ENCODE results near the gene RETSAT. TPM values are rescaled to one million over a fixed set of nuclear protein-coding genes. Genes with fewer than 3 reads are reported as not detected.

Gene RETSAT
- total RNA-seq = 10 to 100 TPM; 26.8 to 31.8 TPM

- no peaks in the 10 kb centered on the region for H3K9me3 Mint-ChIP-seq
- H3K27me3 Mint-ChIP-seq (ENCODE audit: low read depth) = no peaks in the 10 kb centered on the region
- H3K36me3 Mint-ChIP-seq (ENCODE audit: insufficient read depth in 2 of 2) = peaks cover 9 to 14% of the 10 kb centered on the region in 2 donors
- H3K4me3 Mint-ChIP-seq = peak within 1 kb of the TSS; percentile 98 to 99
- peak; percentile 96 to 99 for DNase-seq
- H3K27ac Mint-ChIP-seq = peak within 1 kb of the TSS; percentile 97
- peaks cover 47% of the 10 kb centered on the region for H3K4me1 Mint-ChIP-seq (ENCODE audit: low read depth)
- peak; percentile 99 for ATAC-seq (replicated peaks in 1 of 2)
Observed at GRCh38 chr2:85354286-85355072, at the start of gene RETSAT, which contains the start of gene ELMOD3. RETSAT (minus strand) TSS chr2:85354528; CDS start chr2:85354507, 21 bp downstream. ELMOD3 (plus strand) TSS chr2:85354769; CDS start chr2:85357199, 2,430 bp downstream.

- Mint-ChIP-seq H3K27me3 (ENCODE audit: low read depth) (no peaks in the 10 kb centered on the region), H3K9me3 (peaks cover 0 to 1% of the 10 kb centered on the region in 2 donors), H3K27ac (no peak overlapping the region), H3K4me1 (ENCODE audit: low read depth) (peaks cover 29% of the 10 kb centered on the region), H3K36me3 (ENCODE audit: insufficient read depth in 2 of 2) (peaks cover 7 to 16% of the 10 kb centered on the region in 2 donors), H3K4me3 (no peak overlapping the region)
- no peak for DNase-seq
- ATAC-seq (replicated peaks in 1 of 2) = no peak
Observed at GRCh38 chr2:85401844-85402243, 47.5 kb upstream of the RETSAT start.

GRCh38 chr2:85401464-85401805, 47.1 kb upstream of the RETSAT start:
- DNase-seq = no peak
- H3K27me3 Mint-ChIP-seq (ENCODE audit: low read depth) = no peaks in the 10 kb centered on the region
- H3K9me3 Mint-ChIP-seq = peaks cover 0 to 1% of the 10 kb centered on the region in 2 donors
- no peak overlapping the region for H3K4me3 Mint-ChIP-seq
- no peak overlapping the region for H3K27ac Mint-ChIP-seq
- no peak for ATAC-seq (replicated peaks in 1 of 2)
- H3K4me1 Mint-ChIP-seq (ENCODE audit: low read depth) = peaks cover 29% of the 10 kb centered on the region
- H3K36me3 Mint-ChIP-seq (ENCODE audit: insufficient read depth in 2 of 2) = peaks cover 7 to 16% of the 10 kb centered on the region in 2 donors

GRCh38 chr2:85400541-85401463, 46.5 kb upstream of the RETSAT start:
- H3K36me3 Mint-ChIP-seq (ENCODE audit: insufficient read depth in 2 of 2) = peaks cover 7 to 16% of the 10 kb centered on the region in 2 donors
- H3K4me1 Mint-ChIP-seq (ENCODE audit: low read depth) = peaks cover 22% of the 10 kb centered on the region
- no peaks in the 10 kb centered on the region for H3K27me3 Mint-ChIP-seq (ENCODE audit: low read depth)
- DNase-seq (no peak), ATAC-seq (replicated peaks in 1 of 2) (no peak)
- H3K4me3 Mint-ChIP-seq = no peak overlapping the region
- H3K9me3 Mint-ChIP-seq = peaks cover 0 to 1% of the 10 kb centered on the region in 2 donors
- H3K27ac Mint-ChIP-seq = no peak overlapping the region

- no peaks in the 10 kb centered on the region for H3K27me3 Mint-ChIP-seq (ENCODE audit: low read depth)
- peaks cover 0 to 1% of the 10 kb centered on the region in 2 donors for H3K9me3 Mint-ChIP-seq
- H3K36me3 Mint-ChIP-seq (ENCODE audit: insufficient read depth in 2 of 2) = peaks cover 3 to 14% of the 10 kb centered on the region in 2 donors
- H3K4me1 Mint-ChIP-seq (ENCODE audit: low read depth) = peaks cover 15% of the 10 kb centered on the region
- H3K4me3 Mint-ChIP-seq = no peak overlapping the region
- DNase-seq (no peak), ATAC-seq (replicated peaks in 1 of 2) (no peak)
- no peak overlapping the region for H3K27ac Mint-ChIP-seq
Observed at GRCh38 chr2:85400023-85400422, 45.7 kb upstream of the RETSAT start.

- H3K4me1 Mint-ChIP-seq (ENCODE audit: low read depth) = peaks cover 12% of the 10 kb centered on the region
- H3K27ac Mint-ChIP-seq = no peak overlapping the region
- no peaks in the 10 kb centered on the region for H3K27me3 Mint-ChIP-seq (ENCODE audit: low read depth)
- H3K9me3 Mint-ChIP-seq = peaks cover 0 to 1% of the 10 kb centered on the region in 2 donors
- DNase-seq (no peak), ATAC-seq (replicated peaks in 1 of 2) (no peak)
- H3K4me3 Mint-ChIP-seq = no peak overlapping the region
- H3K36me3 Mint-ChIP-seq (ENCODE audit: insufficient read depth in 2 of 2) = peaks cover 2 to 12% of the 10 kb centered on the region in 2 donors
Observed at GRCh38 chr2:85399183-85399455, 44.8 kb upstream of the RETSAT start.

- Mint-ChIP-seq H3K4me3 (no peak overlapping the region), H3K9me3 (no peaks in the 10 kb centered on the region), H3K36me3 (ENCODE audit: insufficient read depth in 2 of 2) (peaks cover 0 to 11% of the 10 kb centered on the region in 2 donors), H3K4me1 (ENCODE audit: low read depth) (peaks cover 12% of the 10 kb centered on the region), H3K27me3 (ENCODE audit: low read depth) (no peaks in the 10 kb centered on the region), H3K27ac (no peak overlapping the region)
- DNase-seq (no peak), ATAC-seq (replicated peaks in 1 of 2) (no peak)
Observed at GRCh38 chr2:85398426-85399182, 44.3 kb upstream of the RETSAT start.

- peaks cover 0 to 6% of the 10 kb centered on the region in 2 donors for H3K36me3 Mint-ChIP-seq (ENCODE audit: insufficient read depth in 2 of 2)
- no peak for ATAC-seq (replicated peaks in 1 of 2)
- H3K27ac Mint-ChIP-seq = no peak overlapping the region
- H3K4me3 Mint-ChIP-seq = no peak overlapping the region
- DNase-seq = no peak
- peaks cover 12% of the 10 kb centered on the region for H3K4me1 Mint-ChIP-seq (ENCODE audit: low read depth)
- H3K27me3 Mint-ChIP-seq (ENCODE audit: low read depth) = no peaks in the 10 kb centered on the region
- no peaks in the 10 kb centered on the region for H3K9me3 Mint-ChIP-seq
Observed at GRCh38 chr2:85397925-85398331, 43.6 kb upstream of the RETSAT start.

GRCh38 chr2:85396531-85397470, 42.5 kb upstream of the RETSAT start:
- H3K9me3 Mint-ChIP-seq = no peaks in the 10 kb centered on the region
- peak overlapping the region; percentile 80 for H3K27ac Mint-ChIP-seq
- no peaks in the 10 kb centered on the region for H3K27me3 Mint-ChIP-seq (ENCODE audit: low read depth)
- no peak overlapping the region for H3K4me3 Mint-ChIP-seq
- peaks cover 17% of the 10 kb centered on the region for H3K4me1 Mint-ChIP-seq (ENCODE audit: low read depth)
- peak in 1 of 2 donors; percentile 19 for ATAC-seq (replicated peaks in 1 of 2)
- DNase-seq = no peak
- peaks cover 0 to 1% of the 10 kb centered on the region in 2 donors for H3K36me3 Mint-ChIP-seq (ENCODE audit: insufficient read depth in 2 of 2)

GRCh38 chr2:85395912-85396475, 41.7 kb upstream of the RETSAT start:
- Mint-ChIP-seq H3K27ac (no peak overlapping the region), H3K4me1 (ENCODE audit: low read depth) (peaks cover 17% of the 10 kb centered on the region), H3K9me3 (no peaks in the 10 kb centered on the region), H3K36me3 (ENCODE audit: insufficient read depth in 2 of 2) (no peaks in the 10 kb centered on the region), H3K27me3 (ENCODE audit: low read depth) (no peaks in the 10 kb centered on the region), H3K4me3 (no peak overlapping the region)
- DNase-seq (no peak), ATAC-seq (replicated peaks in 1 of 2) (no peak)

- no peak for ATAC-seq (replicated peaks in 1 of 2)
- Mint-ChIP-seq H3K27ac (no peak overlapping the region), H3K4me3 (no peak overlapping the region), H3K4me1 (ENCODE audit: low read depth) (peaks cover 17% of the 10 kb centered on the region), H3K36me3 (ENCODE audit: insufficient read depth in 2 of 2) (no peaks in the 10 kb centered on the region), H3K27me3 (ENCODE audit: low read depth) (no peaks in the 10 kb centered on the region), H3K9me3 (no peaks in the 10 kb centered on the region)
- DNase-seq = no peak
Observed at GRCh38 chr2:85394976-85395375, 40.6 kb upstream of the RETSAT start.

- no peak for ATAC-seq (replicated peaks in 1 of 2)
- DNase-seq = no peak
- Mint-ChIP-seq H3K4me1 (ENCODE audit: low read depth) (peaks cover 17% of the 10 kb centered on the region), H3K9me3 (no peaks in the 10 kb centered on the region), H3K36me3 (ENCODE audit: insufficient read depth in 2 of 2) (no peaks in the 10 kb centered on the region), H3K4me3 (no peak overlapping the region), H3K27me3 (ENCODE audit: low read depth) (no peaks in the 10 kb centered on the region), H3K27ac (no peak overlapping the region)
Observed at GRCh38 chr2:85394261-85394681, 39.9 kb upstream of the RETSAT start.
